ENCODE measurements around the gene AAK1.

AAK1 gene

DNA sequence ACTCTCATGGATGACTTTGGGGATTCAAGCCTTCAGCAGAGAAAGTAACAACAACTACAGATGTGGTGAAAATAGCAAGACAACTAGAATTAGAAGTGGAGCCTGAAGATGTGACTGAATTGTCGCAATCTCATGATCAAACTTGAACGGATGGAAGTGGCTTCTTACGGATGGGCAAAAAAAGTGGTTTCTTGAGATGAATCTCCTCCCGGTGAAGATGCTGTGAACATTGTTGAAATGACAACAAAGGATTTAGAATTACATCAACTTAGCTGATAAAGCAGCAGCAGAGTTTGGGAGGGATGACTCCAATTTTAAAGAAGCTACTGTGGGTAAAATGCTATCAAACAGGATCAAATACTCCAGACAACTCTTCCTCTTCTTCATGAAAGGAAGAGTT lies 43.1 kb downstream of the AAK1 start:
- Histone ChIP-seq H3K4me1 (peaks cover 23% of the 10 kb centered on the region), H3K79me2 (peaks cover 59% of the 10 kb centered on the region)

DNA sequence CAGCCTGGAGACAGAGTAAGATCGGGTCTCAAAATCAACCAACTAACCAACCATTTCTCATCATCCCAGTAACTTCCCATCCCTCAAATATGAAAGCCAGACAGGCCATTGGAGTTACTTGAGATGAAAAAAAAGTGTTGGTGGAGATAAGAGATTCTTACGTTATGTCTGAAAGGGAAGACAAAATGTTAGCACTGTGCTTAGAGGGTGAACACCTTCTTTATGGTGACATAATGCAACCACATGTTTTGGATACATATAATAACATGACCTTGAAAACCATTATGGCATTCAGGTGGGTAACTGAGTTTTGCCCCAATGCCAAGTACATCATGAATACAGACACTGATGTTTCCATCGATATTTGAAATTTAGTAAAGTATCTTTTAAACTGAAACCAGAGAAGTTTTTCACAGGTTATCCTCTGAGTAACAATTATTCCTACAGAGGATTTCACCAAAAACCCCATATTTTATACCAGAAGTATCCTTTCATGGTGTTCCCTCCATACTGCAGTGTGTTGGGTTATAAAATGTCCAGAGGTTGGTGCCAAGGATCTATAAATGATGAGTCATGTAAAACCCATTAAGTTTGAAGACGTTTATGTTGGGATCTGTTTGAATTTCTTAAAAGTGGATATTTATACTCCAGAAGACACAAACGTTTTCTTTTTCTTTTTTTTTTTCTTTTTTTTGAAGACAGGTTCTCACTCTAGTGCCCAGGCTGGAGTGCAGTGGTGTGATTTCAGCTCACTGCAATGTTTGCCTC lies 45.5 kb downstream of the AAK1 start:
- no peak overlapping the region for H2AFZ ChIP-seq
- no peaks in the 10 kb centered on the region for H3K27me3 ChIP-seq (ENCODE audit: control insufficient read depth, insufficient read depth, low read length)
- no peaks in the 10 kb centered on the region for H3K36me3 ChIP-seq (ENCODE audit: control insufficient read depth, insufficient read depth, low read length)
- no peak overlapping the region for H3K27ac ChIP-seq
- H3K4me2 ChIP-seq (ENCODE audit: low read length): no peak overlapping the region
- no peak overlapping the region for H3K9ac ChIP-seq
- TF ChIP-seq, protein P1, sequence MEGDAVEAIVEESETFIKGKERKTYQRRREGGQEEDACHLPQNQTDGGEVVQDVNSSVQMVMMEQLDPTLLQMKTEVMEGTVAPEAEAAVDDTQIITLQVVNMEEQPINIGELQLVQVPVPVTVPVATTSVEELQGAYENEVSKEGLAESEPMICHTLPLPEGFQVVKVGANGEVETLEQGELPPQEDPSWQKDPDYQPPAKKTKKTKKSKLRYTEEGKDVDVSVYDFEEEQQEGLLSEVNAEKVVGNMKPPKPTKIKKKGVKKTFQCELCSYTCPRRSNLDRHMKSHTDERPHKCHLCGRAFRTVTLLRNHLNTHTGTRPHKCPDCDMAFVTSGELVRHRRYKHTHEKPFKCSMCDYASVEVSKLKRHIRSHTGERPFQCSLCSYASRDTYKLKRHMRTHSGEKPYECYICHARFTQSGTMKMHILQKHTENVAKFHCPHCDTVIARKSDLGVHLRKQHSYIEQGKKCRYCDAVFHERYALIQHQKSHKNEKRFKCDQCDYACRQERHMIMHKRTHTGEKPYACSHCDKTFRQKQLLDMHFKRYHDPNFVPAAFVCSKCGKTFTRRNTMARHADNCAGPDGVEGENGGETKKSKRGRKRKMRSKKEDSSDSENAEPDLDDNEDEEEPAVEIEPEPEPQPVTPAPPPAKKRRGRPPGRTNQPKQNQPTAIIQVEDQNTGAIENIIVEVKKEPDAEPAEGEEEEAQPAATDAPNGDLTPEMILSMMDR (IDR thresholded peaks at IDR 0.05): no peak
- peaks cover 8% of the 10 kb centered on the region for H3K4me1 ChIP-seq
- H3K9me3 ChIP-seq (ENCODE audit: control insufficient read depth, low read length): no peaks in the 10 kb centered on the region
- no peak overlapping the region for H3K4me3 ChIP-seq (ENCODE audit: low read depth, low read length)
- peaks cover 63% of the 10 kb centered on the region for H3K79me2 ChIP-seq

More for the DNA sequence above, 43.1 kb downstream of the AAK1 start:
- Histone ChIP-seq H3K27ac (no peak overlapping the region), H3K4me3 (ENCODE audit: low read depth, low read length) (no peak overlapping the region), H3K9me3 (ENCODE audit: control insufficient read depth, low read length) (no peaks in the 10 kb centered on the region), H3K4me2 (ENCODE audit: low read length) (no peak overlapping the region), H3K36me3 (ENCODE audit: control insufficient read depth, insufficient read depth, low read length) (no peaks in the 10 kb centered on the region), H3K9ac (no peak overlapping the region), H3K27me3 (ENCODE audit: control insufficient read depth, insufficient read depth, low read length) (no peaks in the 10 kb centered on the region), H2AFZ (no peak overlapping the region)
- TF ChIP-seq, protein P1 (IDR thresholded peaks at IDR 0.05): no peak

DNA sequence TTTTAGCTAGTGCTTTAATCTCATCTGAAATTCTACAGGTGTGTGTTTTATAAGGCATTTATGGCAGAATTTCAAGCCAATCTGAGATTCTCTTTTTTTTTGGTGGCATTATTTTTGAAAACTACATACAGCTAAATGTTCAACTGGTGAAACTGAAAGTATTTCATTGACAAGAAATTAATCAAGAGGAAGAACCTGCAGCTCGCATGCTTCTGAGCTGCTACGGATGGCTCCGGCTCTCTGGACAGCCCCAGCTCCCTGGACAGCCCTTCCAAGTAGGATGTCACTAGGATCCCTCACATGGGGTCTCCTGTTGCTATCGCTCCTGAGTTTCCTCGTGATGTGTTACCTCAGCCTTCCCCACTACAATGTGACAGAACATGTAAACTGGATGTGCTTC lies 46.4 kb downstream of the AAK1 start:
- TF ChIP-seq, protein P1 (IDR thresholded peaks at IDR 0.05): no peak
- H3K4me2 ChIP-seq (ENCODE audit: low read length): no peak overlapping the region
- peaks cover 8% of the 10 kb centered on the region for H3K4me1 ChIP-seq
- H3K9me3 ChIP-seq (ENCODE audit: control insufficient read depth, low read length): no peaks in the 10 kb centered on the region
- H3K79me2 ChIP-seq: peaks cover 71% of the 10 kb centered on the region
- no peak overlapping the region for H3K4me3 ChIP-seq (ENCODE audit: low read depth, low read length)
- H3K27ac ChIP-seq: no peak overlapping the region
- no peaks in the 10 kb centered on the region for H3K36me3 ChIP-seq (ENCODE audit: control insufficient read depth, insufficient read depth, low read length)
- no peak overlapping the region for H2AFZ ChIP-seq
- no peaks in the 10 kb centered on the region for H3K27me3 ChIP-seq (ENCODE audit: control insufficient read depth, insufficient read depth, low read length)
- no peak overlapping the region for H3K9ac ChIP-seq

DNA sequence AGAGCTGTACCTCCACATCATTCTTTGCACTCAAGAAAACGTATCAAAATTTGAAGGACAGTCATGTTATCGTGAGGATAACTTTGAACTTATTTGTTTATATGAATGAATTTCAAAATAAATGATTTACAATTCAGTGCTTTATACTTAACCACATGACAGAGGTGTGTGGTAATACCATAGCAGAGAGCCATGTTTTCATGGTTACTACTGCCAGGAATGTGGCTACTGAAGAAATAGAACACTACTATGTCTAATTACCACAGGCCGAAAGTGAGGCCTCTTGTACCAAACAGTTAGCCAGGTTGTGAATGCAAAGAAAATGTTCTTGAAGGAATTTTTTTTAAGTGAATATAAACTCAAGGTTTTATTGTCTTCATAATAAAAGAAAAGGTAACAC lies 49.2 kb downstream of the AAK1 start:
- Histone ChIP-seq H3K79me2 (peaks cover 85% of the 10 kb centered on the region), H3K4me2 (ENCODE audit: low read length) (no peak overlapping the region), H2AFZ (no peak overlapping the region), H3K36me3 (ENCODE audit: control insufficient read depth, insufficient read depth, low read length) (no peaks in the 10 kb centered on the region), H3K9ac (no peak overlapping the region), H3K27ac (no peak overlapping the region), H3K4me3 (ENCODE audit: low read depth, low read length) (no peak overlapping the region), H3K27me3 (ENCODE audit: control insufficient read depth, insufficient read depth, low read length) (no peaks in the 10 kb centered on the region), H3K9me3 (ENCODE audit: control insufficient read depth, low read length) (no peaks in the 10 kb centered on the region), H3K4me1 (peaks cover 17% of the 10 kb centered on the region)
- TF ChIP-seq, protein P1 (IDR thresholded peaks at IDR 0.05): no peak

DNA sequence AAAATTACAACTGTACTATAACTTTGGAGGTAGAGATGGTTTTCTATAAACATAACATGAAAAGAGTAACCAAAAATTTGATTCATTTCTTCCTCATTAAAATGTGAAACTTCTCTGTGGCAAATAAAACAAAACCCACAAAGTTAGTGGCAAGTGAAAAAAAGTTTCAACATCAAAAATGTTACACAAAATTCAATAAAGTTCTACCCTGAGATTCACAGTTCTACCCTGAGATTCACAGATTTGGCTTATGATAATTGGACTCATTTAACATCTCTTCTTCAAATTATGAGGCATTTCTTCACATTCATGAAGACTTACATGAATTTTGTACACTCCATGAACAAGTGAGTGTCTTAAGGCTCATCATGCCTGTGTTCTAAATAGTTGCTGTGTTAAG lies 51.0 kb downstream of the AAK1 start:
- Histone ChIP-seq H3K36me3 (ENCODE audit: control insufficient read depth, insufficient read depth, low read length) (no peaks in the 10 kb centered on the region), H3K4me1 (peaks cover 17% of the 10 kb centered on the region), H3K79me2 (peaks cover 90% of the 10 kb centered on the region), H3K4me2 (ENCODE audit: low read length) (no peak overlapping the region), H3K27ac (no peak overlapping the region), H3K9me3 (ENCODE audit: control insufficient read depth, low read length) (no peaks in the 10 kb centered on the region), H2AFZ (no peak overlapping the region), H3K27me3 (ENCODE audit: control insufficient read depth, insufficient read depth, low read length) (no peaks in the 10 kb centered on the region), H3K9ac (no peak overlapping the region), H3K4me3 (ENCODE audit: low read depth, low read length) (no peak overlapping the region)
- TF ChIP-seq, protein P1 (IDR thresholded peaks at IDR 0.05): no peak

All from parathyroid adenoma (tissue), 2 donors.